GM12864 (cell line): ENCODE data around the gene NSG1.

Experiments used
- DNase-seq: peaks from one replicate; pipeline ENCODE4 v3.0.0-alpha.2; 2011; ENCODE audit warnings: low read depth
- H3K4me3 ChIP-seq: 2 replicates; pipeline ENCODE4 v1.5.1; 2011; ENCODE audit warnings: mild to moderate bottlenecking, low read depth, low read length, control low read depth
- TF ChIP-seq, protein P1 (sequence below): IDR thresholded peaks from 2 replicates; pipeline ENCODE4 v1.5.1; 2011; ENCODE audit warnings: low read depth, mild to moderate bottlenecking, moderate library complexity, low read length, control low read depth, inconsistent platforms; ENCODE audit errors: missing control alignments

NSG1 gene

DNA sequence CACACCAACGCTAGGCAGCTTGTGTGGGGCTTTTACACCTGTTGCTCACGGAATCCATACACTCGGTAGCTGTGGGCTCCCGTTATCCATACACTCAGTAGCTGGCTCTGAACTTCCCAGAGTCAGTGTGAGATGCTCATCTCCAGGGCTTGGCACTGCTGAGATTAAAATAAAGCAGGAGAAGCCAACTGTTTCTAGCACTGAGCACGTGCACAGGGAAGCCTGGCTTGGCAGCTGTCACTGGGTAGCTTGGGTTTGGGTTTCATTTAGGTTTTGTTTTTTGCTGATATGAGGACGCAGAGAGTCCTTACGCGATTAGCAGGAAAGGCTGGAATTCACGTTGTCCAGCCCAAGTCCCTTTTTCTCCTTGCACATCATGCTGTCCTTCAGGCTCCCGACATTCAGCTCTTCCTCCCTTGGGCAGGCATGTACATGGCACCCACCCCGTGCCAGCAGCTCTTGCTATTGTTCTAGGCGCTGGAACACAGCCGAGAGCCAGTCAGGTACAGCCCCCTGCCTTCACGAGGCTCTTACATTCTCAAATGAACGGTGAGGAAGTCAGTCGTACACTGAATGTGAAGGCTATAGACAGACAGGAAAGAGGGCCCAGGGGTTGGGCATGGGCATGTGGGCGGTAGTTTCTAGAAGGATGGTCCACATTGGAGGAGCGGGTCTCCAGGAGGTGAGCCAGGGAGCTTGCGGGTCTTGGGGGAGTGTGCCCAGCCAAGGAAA lies 25.9 kb downstream of the NSG1 start:
- no peak overlapping the region for H3K4me3 ChIP-seq
- DNase-seq, result no peak
- TF ChIP-seq, protein P1, sequence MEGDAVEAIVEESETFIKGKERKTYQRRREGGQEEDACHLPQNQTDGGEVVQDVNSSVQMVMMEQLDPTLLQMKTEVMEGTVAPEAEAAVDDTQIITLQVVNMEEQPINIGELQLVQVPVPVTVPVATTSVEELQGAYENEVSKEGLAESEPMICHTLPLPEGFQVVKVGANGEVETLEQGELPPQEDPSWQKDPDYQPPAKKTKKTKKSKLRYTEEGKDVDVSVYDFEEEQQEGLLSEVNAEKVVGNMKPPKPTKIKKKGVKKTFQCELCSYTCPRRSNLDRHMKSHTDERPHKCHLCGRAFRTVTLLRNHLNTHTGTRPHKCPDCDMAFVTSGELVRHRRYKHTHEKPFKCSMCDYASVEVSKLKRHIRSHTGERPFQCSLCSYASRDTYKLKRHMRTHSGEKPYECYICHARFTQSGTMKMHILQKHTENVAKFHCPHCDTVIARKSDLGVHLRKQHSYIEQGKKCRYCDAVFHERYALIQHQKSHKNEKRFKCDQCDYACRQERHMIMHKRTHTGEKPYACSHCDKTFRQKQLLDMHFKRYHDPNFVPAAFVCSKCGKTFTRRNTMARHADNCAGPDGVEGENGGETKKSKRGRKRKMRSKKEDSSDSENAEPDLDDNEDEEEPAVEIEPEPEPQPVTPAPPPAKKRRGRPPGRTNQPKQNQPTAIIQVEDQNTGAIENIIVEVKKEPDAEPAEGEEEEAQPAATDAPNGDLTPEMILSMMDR, result no peak

DNA sequence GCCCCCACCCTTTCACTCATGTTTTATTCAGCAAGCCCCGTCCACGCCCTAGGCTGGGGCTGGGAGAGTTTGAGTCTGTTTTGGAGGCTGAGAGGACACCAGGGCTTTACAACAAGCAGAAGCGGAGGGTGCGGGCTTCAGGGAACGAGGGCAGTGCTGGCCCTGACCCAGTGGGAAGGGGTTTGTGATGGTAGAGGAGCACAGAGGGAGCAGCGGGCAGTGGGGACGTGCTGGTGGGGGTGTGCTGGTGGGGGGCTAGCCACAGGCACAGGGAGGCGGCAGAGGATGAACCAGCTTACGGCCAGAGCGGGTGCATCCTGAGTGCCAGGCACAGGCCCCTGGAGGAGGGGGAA lies 26.4 kb downstream of the NSG1 start:
- DNase-seq, result no peak
- H3K4me3 ChIP-seq, result no peak overlapping the region
- TF ChIP-seq, protein P1, result no peak

DNA sequence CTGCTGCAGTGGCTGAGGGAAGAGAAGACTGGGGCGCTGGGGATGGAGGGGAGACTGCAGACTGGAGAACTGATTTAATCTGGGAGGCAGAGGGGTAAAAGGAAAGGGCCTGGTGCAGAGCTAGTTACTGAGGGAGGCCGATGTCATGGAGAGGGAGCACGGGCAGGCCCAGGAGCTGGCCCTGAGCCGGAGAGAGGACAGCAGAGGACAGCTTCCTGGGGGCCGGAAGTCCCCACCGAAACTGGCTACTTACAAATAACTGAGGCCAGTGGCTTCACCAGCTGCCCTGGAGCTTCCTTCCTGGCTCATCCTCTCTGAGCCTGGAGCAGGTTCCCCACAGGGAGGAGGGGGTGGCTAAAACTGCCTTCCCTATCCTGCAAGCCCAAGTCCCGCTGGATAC lies 26.9 kb downstream of the NSG1 start:
- H3K4me3 ChIP-seq, result no peak overlapping the region
- DNase-seq, result no peak
- TF ChIP-seq, protein P1, result no peak

DNA sequence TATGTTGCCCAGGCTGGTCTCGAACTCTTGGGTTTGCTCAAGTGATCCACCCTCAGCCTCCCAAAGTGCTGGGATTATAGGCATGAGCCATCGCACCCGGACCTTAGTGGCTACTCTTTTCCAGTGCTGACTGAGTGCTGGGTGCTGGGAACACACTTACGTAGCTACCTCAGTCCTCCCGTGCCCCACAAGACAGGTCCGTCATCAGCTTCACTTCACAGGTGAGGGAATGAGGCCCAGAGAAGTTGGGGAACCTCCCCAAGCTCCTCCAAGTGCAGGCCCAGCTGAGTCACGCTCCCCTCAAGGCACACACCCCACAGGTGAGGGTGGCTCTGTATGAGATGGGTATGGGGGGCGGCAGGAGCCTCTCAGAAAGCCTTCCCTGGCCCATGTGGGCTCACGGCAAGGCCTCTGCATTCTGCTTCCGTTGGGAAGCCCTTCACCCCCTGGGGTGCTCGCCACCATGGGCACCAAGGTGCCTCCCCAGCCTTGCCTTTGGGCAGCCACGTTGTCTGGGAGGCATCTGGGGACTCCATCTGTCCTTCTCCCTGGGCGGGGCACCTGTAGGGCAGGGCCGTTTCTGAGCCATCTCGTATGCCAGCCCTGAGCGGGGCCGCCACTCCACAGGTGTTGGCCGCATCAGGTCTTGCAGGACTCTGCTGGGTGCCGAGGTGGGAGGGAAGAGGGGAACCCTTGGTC lies 28.4 kb downstream of the NSG1 start:
- TF ChIP-seq, protein P1, result no peak
- no peak overlapping the region for H3K4me3 ChIP-seq
- DNase-seq, result no peak

DNA sequence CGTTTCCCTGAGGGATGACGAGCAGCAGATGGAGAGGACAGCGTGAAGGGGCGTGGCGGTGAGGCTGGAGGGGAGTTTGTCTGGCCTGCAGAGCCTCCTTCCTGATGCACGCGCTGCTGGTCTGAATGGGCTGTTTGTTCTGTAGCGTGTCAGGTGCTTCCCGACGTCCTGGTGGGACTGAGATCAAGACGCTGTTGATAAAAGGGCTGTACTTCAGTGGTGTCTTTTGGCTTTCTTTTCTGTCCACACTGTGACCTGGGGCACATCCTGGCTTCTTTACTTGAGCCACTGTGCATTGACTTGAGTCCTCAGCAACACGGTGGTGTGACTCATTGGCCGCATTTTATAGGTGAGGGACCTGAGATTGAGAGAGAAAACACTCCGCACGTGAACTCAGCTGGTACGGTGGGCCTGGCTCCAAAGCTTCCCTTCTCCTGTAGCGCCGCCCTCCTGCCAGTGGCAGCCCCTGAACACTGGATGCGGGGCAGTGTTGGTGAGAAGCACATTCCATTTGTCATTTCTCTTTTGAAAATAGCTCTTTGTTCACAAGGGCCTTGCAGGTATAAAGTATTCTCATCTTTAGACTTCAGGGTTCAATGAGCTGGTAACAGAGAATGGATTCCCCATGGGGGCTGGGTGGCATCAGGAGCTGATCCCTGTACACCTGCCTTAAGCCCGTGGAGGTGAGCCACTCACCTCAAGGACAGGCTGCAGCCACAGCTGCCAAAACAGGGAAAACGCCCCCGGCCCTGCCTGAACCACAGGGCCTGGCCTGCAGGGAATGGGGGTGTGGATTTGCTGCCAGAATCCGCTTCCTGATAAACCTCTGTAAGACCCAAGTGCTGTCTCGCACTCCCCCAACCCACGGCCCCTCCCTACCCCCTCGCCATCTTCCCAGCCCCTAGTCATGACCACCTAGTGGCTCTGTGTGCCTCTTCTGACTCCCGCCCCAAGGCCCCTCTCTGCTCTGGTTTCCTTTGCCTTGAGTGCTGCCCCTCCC lies 29.2 kb downstream of the NSG1 start:
- TF ChIP-seq, protein P1, result no peak
- no peak overlapping the region for H3K4me3 ChIP-seq
- DNase-seq, result no peak

DNA sequence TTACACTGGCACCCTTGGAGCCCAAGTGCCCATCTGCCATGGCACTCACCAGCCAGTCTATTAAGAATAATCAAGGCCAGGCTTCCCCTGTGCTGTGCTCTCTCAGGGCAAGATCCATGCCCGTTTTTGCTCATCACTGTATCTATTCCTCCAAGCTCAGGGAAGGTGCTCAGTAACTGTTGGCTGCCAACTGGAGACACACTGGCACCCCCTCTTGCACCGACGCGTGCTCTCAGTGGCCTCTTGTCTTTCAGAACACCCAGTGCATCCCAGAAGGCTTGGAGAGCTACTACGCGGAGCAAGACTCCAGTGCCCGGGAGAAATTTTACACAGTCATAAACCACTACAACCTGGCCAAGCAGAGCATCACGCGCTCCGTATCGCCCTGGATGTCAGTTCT lies 30.1 kb downstream of the NSG1 start:
- DNase-seq, result no peak
- TF ChIP-seq, protein P1, result no peak
- H3K4me3 ChIP-seq, result no peak overlapping the region
